Ishikawa (cell line): ENCODE data around the gene HEBP1.

Source experiments
- EP300 ChIP-seq: IDR thresholded peaks from 2 replicates; pipeline ENCODE4 v1.6.1; 2012; ENCODE audit warnings: borderline replicate concordance
- FOXM1 ChIP-seq: IDR thresholded peaks from 2 replicates; pipeline ENCODE4 v1.6.1; 2012; ENCODE audit warnings: low read depth, borderline replicate concordance

DNA sequence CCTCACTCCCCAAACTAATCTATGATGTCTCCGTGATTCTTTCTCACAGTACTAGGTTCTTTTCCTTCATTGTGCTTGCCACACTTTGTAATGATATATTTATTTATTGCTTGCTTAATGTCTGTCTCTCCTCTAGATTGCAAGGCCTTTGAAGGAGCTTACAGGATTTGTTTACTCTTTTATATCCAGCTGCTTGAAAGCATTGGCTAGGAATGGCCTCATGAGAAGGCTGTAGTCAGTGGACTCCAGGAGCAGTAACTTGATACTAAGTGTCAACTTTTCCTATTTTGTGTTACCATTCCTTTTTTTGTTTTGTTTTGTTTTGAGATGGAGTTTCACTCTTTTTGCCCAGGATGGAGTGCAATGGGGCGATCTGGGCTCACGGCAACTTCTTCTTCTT, 36.8 kb upstream of the HEBP1 start:
- no peak for TF ChIP-seq EP300
- no peak for TF ChIP-seq FOXM1
